A673 (cell line): ENCODE results near the gene ATXN2. TPM values are rescaled to one million over a fixed set of nuclear protein-coding genes. Genes with fewer than 3 reads are reported as not detected.
A peak's percentile ranks its signal among the peaks of the same experiment; 100 is the strongest.

Experiments used
- Bru-seq: library from RNA; stranded (reverse); fragments of 400-500 nt; gene quantifications from one replicate; lab custom pipeline; 2021; lab: Mats Ljungman, UMichigan
- BruChase-seq, 2 experiments: library from RNA; stranded (reverse); fragments of 400-500 nt; gene quantifications; one replicate each; lab custom pipeline; 2021; lab: Mats Ljungman, UMichigan
- BruUV-seq: library from RNA; stranded (reverse); fragments of 400-500 nt; replicated peaks from 2 replicates; lab custom pipeline; 2021; lab: Mats Ljungman, UMichigan
- CTCF ChIA-PET: fragments of 300-600 bp; sonication (Branson Sonifier 250); formaldehyde crosslinking; loops from one replicate; lab custom pipeline; 2022; ENCODE audit warnings: antibody characterized with exemption; lab: Charles Lee
- POLR2A ChIA-PET: fragments of 300-600 bp; sonication (Branson Sonifier 250); formaldehyde crosslinking; loops from one replicate; lab custom pipeline; 2022; ENCODE audit warnings: antibody characterized with exemption; ENCODE audit not compliant: low non-redundant PET; lab: Charles Lee
- DNase-seq: peaks from one replicate; pipeline ENCODE4 v3.0.0-alpha.2; 2015; ENCODE audit warnings: low spot score
- H3K27ac ChIP-seq: fragments of 200-600 bp; sonication (generic); 2 replicates; pipeline ENCODE4 v1.5.1; 2016; ENCODE audit warnings: mixed run types, low read depth, mild to moderate bottlenecking, mixed read lengths, antibody characterized with exemption, low read length; ENCODE audit not compliant: poor library complexity, severe bottlenecking
- H3K27me3 ChIP-seq: fragments of 200-600 bp; sonication (generic); replicated peaks from 2 replicates; pipeline ENCODE4 v1.6.1; 2017; ENCODE audit warnings: mixed run types, low read depth, mild to moderate bottlenecking, mixed read lengths, antibody characterized with exemption, low read length; ENCODE audit not compliant: insufficient read depth, poor library complexity
- H3K36me3 ChIP-seq: fragments of 200-600 bp; sonication (generic); 2 replicates; pipeline ENCODE4 v1.6.1; 2016; ENCODE audit warnings: mixed run types, mild to moderate bottlenecking, mixed read lengths, antibody characterized with exemption, low read length; ENCODE audit not compliant: insufficient read depth, poor library complexity, severe bottlenecking
- H3K4me1 ChIP-seq: fragments of 200-600 bp; sonication (generic); 2 replicates; pipeline ENCODE4 v1.6.1; 2017; ENCODE audit warnings: mixed run types, mild to moderate bottlenecking, mixed read lengths, antibody characterized with exemption, low read length; ENCODE audit not compliant: insufficient read depth, poor library complexity, severe bottlenecking
- H3K4me3 ChIP-seq: fragments of 200-600 bp; sonication (generic); 2 replicates; pipeline ENCODE4 v1.5.1; 2016; ENCODE audit warnings: low read depth, mixed run types, mild to moderate bottlenecking, mixed read lengths, low read length; ENCODE audit not compliant: poor library complexity, severe bottlenecking
- H3K9me3 ChIP-seq: fragments of 200-600 bp; sonication (generic); 2 replicates; pipeline ENCODE4 v1.6.1; 2016; ENCODE audit warnings: mixed run types, low read depth, mild to moderate bottlenecking, mixed read lengths, antibody characterized with exemption, low read length; ENCODE audit not compliant: poor library complexity, severe bottlenecking
- CTCF ChIP-seq: fragments of 300-800, 200-600 bp; sonication (generic); conservative IDR thresholded peaks from 2 replicates; pipeline ENCODE4 v1.5.1; 2017; ENCODE audit warnings: low read depth, mild to moderate bottlenecking, antibody characterized with exemption, low read length, moderate library complexity, mixed read lengths
- EZH2 ChIP-seq: fragments of 200-600 bp; sonication (generic); IDR thresholded peaks from 2 replicates; pipeline ENCODE4 v1.6.1; 2017; ENCODE audit warnings: borderline replicate concordance, low read depth, mild to moderate bottlenecking, mixed read lengths, antibody characterized with exemption, low read length; ENCODE audit not compliant: poor library complexity, severe bottlenecking
- intact Hi-C: fragments of 100-400 bp; cut with micrococcal nuclease; formaldehyde crosslinking; loops from one replicate; pipeline ENCODE4 v1.10.0; 2022; ENCODE audit not compliant: unreplicated experiment
- long read RNA-seq: library from polyadenylated mRNA; stranded (forward); transcript quantifications from one replicate; pipeline ENCODE4 v2.0.0, GENCODE V29; 2022
- total RNA-seq: library from RNA; stranded (reverse); gene quantifications from 2 replicates; pipeline ENCODE4 v1.2.3, GENCODE V29; 2021

ATXN2 gene
- total RNA-seq (82.8 and 94.4 TPM in 2 replicates), Bru-seq, nascent RNA (percentile 89 among the genes with signal in this experiment), BruChase-seq, experiment 1, labeled RNA remaining after a 2-hour chase (percentile 88 among the genes with signal in this experiment), BruChase-seq, experiment 2, labeled RNA remaining after a 6-hour chase (percentile 89 among the genes with signal in this experiment)
- long read RNA-seq, partial matches to known transcripts: 16 of 43 reads
- long read RNA-seq, other reads (novel, unspliced or antisense): 26 of 43 reads

GRCh38 chr12:111598637-111599452 lies at the start of gene ATXN2:
Gene ATXN2, minus strand, starts transcription at chr12:111599315. Its CDS starts 281 bp downstream, at chr12:111599034.
- POLR2A ChIA-PET: no interaction called here
- no TSS peak for BruUV-seq
- H3K27me3 ChIP-seq: no peaks in the 10 kb centered on the region
- no peaks in the 10 kb centered on the region for H3K9me3 ChIP-seq
- peak within 1 kb of the TSS; percentile 98 for H3K27ac ChIP-seq
- CTCF ChIA-PET: no interaction called here
- peaks cover 11% of the 10 kb centered on the region for H3K4me1 ChIP-seq
- H3K36me3 ChIP-seq: no peaks in the 10 kb centered on the region
- DNase-seq: peak; percentile 83
- intact Hi-C loops: loop anchor here (5.0 kb wide), 1 partner anchor 192 kb away; the partner anchor contains the start of gene SH2B3
- TF ChIP-seq EZH2: no peak
- no peak for TF ChIP-seq CTCF
- H3K4me3 ChIP-seq: peak within 1 kb of the TSS; percentile 83

- TF ChIP-seq CTCF: no peak
- no peak for TF ChIP-seq EZH2
- H3K27ac ChIP-seq: no peak overlapping the region
- no TSS peak for BruUV-seq
- no peak overlapping the region for H3K4me3 ChIP-seq
- H3K36me3 ChIP-seq: peaks cover 49% of the 10 kb centered on the region
- H3K9me3 ChIP-seq: no peaks in the 10 kb centered on the region
- ChIA-PET CTCF (no interaction called here), POLR2A (no interaction called here)
- no peaks in the 10 kb centered on the region for H3K4me1 ChIP-seq
- intact Hi-C loops: no loop called here
- no peak for DNase-seq
- H3K27me3 ChIP-seq: no peaks in the 10 kb centered on the region
Measured at GRCh38 chr12:111645433-111645832, 46.3 kb upstream of the ATXN2 start.

GRCh38 chr12:111643427-111643826 lies 44.3 kb upstream of the ATXN2 start:
- ChIA-PET CTCF (no interaction called here), POLR2A (no interaction called here)
- Histone ChIP-seq H3K4me1 (no peaks in the 10 kb centered on the region), H3K9me3 (no peaks in the 10 kb centered on the region), H3K27ac (no peak overlapping the region), H3K4me3 (no peak overlapping the region), H3K36me3 (peaks cover 35% of the 10 kb centered on the region), H3K27me3 (no peaks in the 10 kb centered on the region)
- DNase-seq: no peak
- no TSS peak for BruUV-seq
- intact Hi-C loops: no loop called here
- TF ChIP-seq CTCF: no peak
- TF ChIP-seq EZH2: no peak
